Loucy (cell line): ENCODE results near the gene REXO2.
A peak's percentile ranks its signal among the peaks of the same experiment; 100 is the strongest.

Experiments
- H2AFZ ChIP-seq: fragments of 200-600 bp; sonication (generic); 2 replicates; pipeline ENCODE4 v1.6.0; 2016; ENCODE audit warnings: antibody characterized with exemption, mild to moderate bottlenecking, low read length, moderate library complexity
- H3F3A ChIP-seq: fragments of 200-600 bp; 2 replicates; pipeline ENCODE4 v1.6.0; 2016; ENCODE audit warnings: antibody characterized with exemption, low read depth, mild to moderate bottlenecking
- H3K27me3 ChIP-seq: fragments of 200-600 bp; sonication (generic); 2 replicates; pipeline ENCODE4 v1.6.1; 2014; ENCODE audit warnings: low read length, mild to moderate bottlenecking; ENCODE audit not compliant: insufficient read depth, poor library complexity, severe bottlenecking
- H3K36me3 ChIP-seq: fragments of 200-600 bp; sonication (generic); 2 replicates; pipeline ENCODE4 v1.6.1; 2016; ENCODE audit warnings: low read length; ENCODE audit not compliant: insufficient read depth
- H3K4me1 ChIP-seq: fragments of 200-600 bp; sonication (generic); 2 replicates; pipeline ENCODE4 v1.5.1; 2014; ENCODE audit warnings: low read length, mild to moderate bottlenecking; ENCODE audit not compliant: insufficient read depth, poor library complexity, severe bottlenecking
- H3K4me2 ChIP-seq: fragments of 200-600 bp; sonication (generic); 2 replicates; pipeline ENCODE4 v1.6.0; 2014; ENCODE audit warnings: antibody characterized with exemption, low read length, low read depth, mild to moderate bottlenecking; ENCODE audit not compliant: poor library complexity, severe bottlenecking
- H3K4me3 ChIP-seq: fragments of 200-600 bp; sonication (generic); 2 replicates; pipeline ENCODE4 v1.5.1; 2014; ENCODE audit warnings: low read length, mild to moderate bottlenecking, mixed read lengths; ENCODE audit not compliant: poor library complexity, severe bottlenecking
- H3K79me2 ChIP-seq: fragments of 200-600 bp; sonication (generic); 2 replicates; pipeline ENCODE4 v1.6.1; 2014; ENCODE audit warnings: low read length; ENCODE audit not compliant: insufficient read depth
- H3K9ac ChIP-seq: fragments of 200-600 bp; sonication (generic); 2 replicates; pipeline ENCODE4 v1.6.0; 2014; ENCODE audit warnings: mild to moderate bottlenecking, low read depth, low read length, moderate library complexity; ENCODE audit not compliant: poor library complexity, severe bottlenecking
- H3K9me2 ChIP-seq: fragments of 200-600 bp; sonication (generic); replicated peaks from 2 replicates; pipeline ENCODE4 v1.6.1; 2016; ENCODE audit warnings: low read depth, low read length, mixed read lengths
- H3K9me3 ChIP-seq: fragments of 200-600 bp; sonication (generic); 2 replicates; pipeline ENCODE4 v1.6.1; 2014; ENCODE audit warnings: mild to moderate bottlenecking, antibody characterized with exemption, low read length, low read depth; ENCODE audit not compliant: insufficient read depth
- H4K20me1 ChIP-seq: fragments of 200-600 bp; sonication (generic); 2 replicates; pipeline ENCODE4 v1.6.0; 2014; ENCODE audit warnings: antibody characterized with exemption, low read length, mild to moderate bottlenecking; ENCODE audit not compliant: insufficient read depth, poor library complexity, severe bottlenecking
- EZH2phosphoT487 ChIP-seq: fragments of 200-600 bp; IDR thresholded peaks from 2 replicates; pipeline ENCODE4 v1.6.1; 2018; ENCODE audit warnings: antibody characterized with exemption, mild to moderate bottlenecking, moderate library complexity, borderline replicate concordance
- TF ChIP-seq, protein P1 (sequence below): fragments of 200-600 bp; sonication (generic); conservative IDR thresholded peaks from 2 replicates; pipeline ENCODE4 v1.5.1; 2014; ENCODE audit warnings: mild to moderate bottlenecking, antibody characterized with exemption, low read length

The REXO2 gene

DNA sequence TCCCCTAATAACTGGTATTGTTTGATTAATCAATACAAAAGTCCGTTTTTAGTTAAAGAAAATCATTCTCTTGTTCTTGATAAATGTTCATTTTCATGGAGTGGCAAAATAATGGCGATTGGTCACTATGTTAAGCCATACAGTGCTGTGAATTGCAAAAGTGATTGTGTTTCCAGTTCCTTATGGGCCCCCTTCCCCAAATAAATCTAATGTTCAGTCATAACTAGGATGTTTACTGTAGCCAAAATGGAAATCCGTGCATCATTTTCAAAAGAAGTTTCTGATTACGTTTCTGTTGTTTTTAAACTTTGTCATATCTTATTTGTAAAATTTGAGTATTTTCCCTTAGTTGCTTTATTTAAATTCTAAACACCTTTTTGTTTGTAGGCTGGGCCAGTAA is 38.0 kb upstream of the REXO2 start:
- Histone ChIP-seq H3K9me3 (no peaks in the 10 kb centered on the region), H3F3A (peaks cover 1% of the 10 kb centered on the region; the same call in 1 of the 2 replicates), H4K20me1 (peaks cover 54% of the 10 kb centered on the region), H3K27me3 (no peaks in the 10 kb centered on the region), H3K9ac (peak overlapping the region; percentile 97), H3K4me2 (peak overlapping the region; percentile 95), H3K4me3 (peak overlapping the region; percentile 93), H2AFZ (no peak overlapping the region; the same call in 1 of the 2 replicates), H3K9me2 (no peaks in the 10 kb centered on the region), H3K36me3 (peaks cover 12% of the 10 kb centered on the region; the same call in 1 of the 2 replicates), H3K4me1 (peaks cover 70% of the 10 kb centered on the region), H3K79me2 (peaks cover 78% of the 10 kb centered on the region)
- TF ChIP-seq, protein P1, sequence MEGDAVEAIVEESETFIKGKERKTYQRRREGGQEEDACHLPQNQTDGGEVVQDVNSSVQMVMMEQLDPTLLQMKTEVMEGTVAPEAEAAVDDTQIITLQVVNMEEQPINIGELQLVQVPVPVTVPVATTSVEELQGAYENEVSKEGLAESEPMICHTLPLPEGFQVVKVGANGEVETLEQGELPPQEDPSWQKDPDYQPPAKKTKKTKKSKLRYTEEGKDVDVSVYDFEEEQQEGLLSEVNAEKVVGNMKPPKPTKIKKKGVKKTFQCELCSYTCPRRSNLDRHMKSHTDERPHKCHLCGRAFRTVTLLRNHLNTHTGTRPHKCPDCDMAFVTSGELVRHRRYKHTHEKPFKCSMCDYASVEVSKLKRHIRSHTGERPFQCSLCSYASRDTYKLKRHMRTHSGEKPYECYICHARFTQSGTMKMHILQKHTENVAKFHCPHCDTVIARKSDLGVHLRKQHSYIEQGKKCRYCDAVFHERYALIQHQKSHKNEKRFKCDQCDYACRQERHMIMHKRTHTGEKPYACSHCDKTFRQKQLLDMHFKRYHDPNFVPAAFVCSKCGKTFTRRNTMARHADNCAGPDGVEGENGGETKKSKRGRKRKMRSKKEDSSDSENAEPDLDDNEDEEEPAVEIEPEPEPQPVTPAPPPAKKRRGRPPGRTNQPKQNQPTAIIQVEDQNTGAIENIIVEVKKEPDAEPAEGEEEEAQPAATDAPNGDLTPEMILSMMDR: no peak
- TF ChIP-seq EZH2phosphoT487: no peak

DNA sequence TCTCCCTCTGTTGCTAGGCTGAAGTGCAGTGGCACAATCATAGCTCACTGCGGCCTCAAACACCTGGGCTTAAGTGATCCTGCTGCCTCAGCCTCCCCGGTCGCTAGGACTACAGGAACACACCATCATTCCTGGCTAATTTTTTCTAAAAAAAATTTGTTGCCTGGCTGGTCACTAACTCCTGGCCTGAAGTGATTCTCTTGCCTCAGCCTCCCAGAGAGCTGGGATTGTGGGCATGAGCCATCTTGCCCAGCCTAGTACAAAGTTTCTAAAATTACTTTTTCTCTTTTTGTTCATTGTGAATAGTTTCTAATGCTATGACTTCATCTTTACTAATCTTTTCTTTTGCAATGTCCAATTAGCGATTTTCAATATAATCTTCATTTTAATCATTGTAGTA is 26.3 kb upstream of the REXO2 start:
- Histone ChIP-seq H3K79me2 (no peaks in the 10 kb centered on the region), H3K9me2 (no peaks in the 10 kb centered on the region), H3K36me3 (peaks cover 34% of the 10 kb centered on the region; the same call in 1 of the 2 replicates), H3K4me3 (no peak overlapping the region), H3K9ac (no peak overlapping the region), H3F3A (no peaks in the 10 kb centered on the region), H3K27me3 (no peaks in the 10 kb centered on the region), H3K9me3 (no peaks in the 10 kb centered on the region), H2AFZ (no peak overlapping the region), H3K4me1 (no peaks in the 10 kb centered on the region), H3K4me2 (no peak overlapping the region), H4K20me1 (no peaks in the 10 kb centered on the region)
- no peak for TF ChIP-seq EZH2phosphoT487
- TF ChIP-seq, protein P1: no peak

DNA sequence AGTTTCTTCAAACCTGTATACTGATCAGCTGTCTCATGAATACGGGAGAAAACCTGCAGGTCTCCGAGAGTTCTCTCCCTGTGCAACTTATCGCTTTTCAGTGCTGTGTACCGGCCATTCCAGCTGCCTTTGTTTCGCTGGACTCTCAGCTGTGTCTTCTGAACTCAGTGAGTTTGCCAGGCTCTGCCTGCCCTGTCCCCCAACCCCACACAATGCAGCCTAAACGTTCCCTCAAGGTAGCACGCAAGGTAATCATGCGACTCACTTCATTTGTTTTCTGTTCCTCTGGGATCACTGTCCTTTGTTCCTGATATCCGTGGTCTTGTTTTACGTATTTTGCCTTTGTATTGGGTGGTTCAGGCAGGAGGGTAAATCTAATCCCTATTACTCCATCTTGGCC is 25.3 kb upstream of the REXO2 start:
- Histone ChIP-seq H2AFZ (no peak overlapping the region), H3K4me1 (no peaks in the 10 kb centered on the region), H3K79me2 (no peaks in the 10 kb centered on the region), H3K9me2 (no peaks in the 10 kb centered on the region), H3F3A (no peaks in the 10 kb centered on the region), H3K27me3 (no peaks in the 10 kb centered on the region), H3K9me3 (no peaks in the 10 kb centered on the region), H3K9ac (no peak overlapping the region), H3K36me3 (peaks cover 24% of the 10 kb centered on the region; the same call in 1 of the 2 replicates), H3K4me3 (no peak overlapping the region), H4K20me1 (no peaks in the 10 kb centered on the region), H3K4me2 (no peak overlapping the region)
- TF ChIP-seq, protein P1: no peak
- TF ChIP-seq EZH2phosphoT487: no peak
